H9 (cell line): ENCODE results near the gene MOAP1. TPM values are rescaled to one million over a fixed set of nuclear protein-coding genes. Genes with fewer than 3 reads are reported as not detected.

ENCODE experiments used
- DNase-seq: peaks from one replicate; pipeline ENCODE4 v3.0.0-alpha.2; 2017
- H2AFZ ChIP-seq: one replicate; pipeline ENCODE4 v1.6.1; 2013; ENCODE audit warnings: mild to moderate bottlenecking, low read length, control low read depth, moderate library complexity
- H2AK5ac ChIP-seq: 2 replicates; pipeline ENCODE4 v1.6.1; 2013; ENCODE audit warnings: low read length, control low read depth, mixed read lengths; ENCODE audit not compliant: insufficient read length
- H2BK120ac ChIP-seq: one replicate; pipeline ENCODE4 v1.6.1; 2013; ENCODE audit warnings: low read depth, mild to moderate bottlenecking, low read length, control low read depth, inconsistent platforms; ENCODE audit not compliant: poor library complexity, severe bottlenecking
- H2BK12ac ChIP-seq: 2 replicates; pipeline ENCODE4 v1.6.1; 2013; ENCODE audit warnings: low read length, control low read depth, mixed read lengths, low read depth; ENCODE audit not compliant: insufficient read length
- H2BK15ac ChIP-seq: 2 replicates; pipeline ENCODE4 v1.6.1; 2013; ENCODE audit warnings: low read depth, low read length, control low read depth
- H2BK20ac ChIP-seq: one replicate; pipeline ENCODE4 v1.6.1; 2013; ENCODE audit warnings: low read depth, mild to moderate bottlenecking, low read length, control low read depth, inconsistent platforms; ENCODE audit not compliant: poor library complexity, severe bottlenecking
- H2BK5ac ChIP-seq: 2 replicates; pipeline ENCODE4 v1.6.1; 2013; ENCODE audit warnings: low read length, control low read depth, mixed read lengths; ENCODE audit not compliant: insufficient read length
- H3K14ac ChIP-seq: 2 replicates; pipeline ENCODE4 v1.6.1; 2013; ENCODE audit warnings: low read length, control low read depth; ENCODE audit not compliant: insufficient read depth
- H3K18ac ChIP-seq: 2 replicates; pipeline ENCODE4 v1.6.1; 2013; ENCODE audit warnings: low read depth, mild to moderate bottlenecking, mixed read lengths, low read length, control low read depth; ENCODE audit not compliant: insufficient read length
- H3K23ac ChIP-seq: 2 replicates; pipeline ENCODE4 v1.6.1; 2013; ENCODE audit warnings: low read length, control low read depth, mixed read lengths, low read depth; ENCODE audit not compliant: insufficient read length
- H3K23me2 ChIP-seq: 2 replicates; pipeline ENCODE4 v1.6.1; 2013; ENCODE audit warnings: low read depth, mild to moderate bottlenecking, mixed read lengths, low read length, control low read depth; ENCODE audit not compliant: insufficient read length, poor library complexity, severe bottlenecking
- H3K27ac ChIP-seq: 2 replicates; pipeline ENCODE4 v1.5.1; 2013; ENCODE audit warnings: low read length, control low read depth, mixed read lengths, low read depth; ENCODE audit not compliant: insufficient read length
- H3K27me3 ChIP-seq: 2 replicates; pipeline ENCODE4 v1.6.1; 2013; ENCODE audit warnings: low read length, control low read depth, inconsistent platforms; ENCODE audit not compliant: insufficient read depth
- H3K4ac ChIP-seq: 2 replicates; pipeline ENCODE4 v1.6.1; 2013; ENCODE audit warnings: low read depth, mild to moderate bottlenecking, control low read depth, inconsistent platforms, low read length, moderate library complexity
- H3K4me1 ChIP-seq: 2 replicates; pipeline ENCODE4 v1.6.1; 2013; ENCODE audit warnings: low read length, control low read depth, inconsistent platforms; ENCODE audit not compliant: insufficient read depth
- H3K4me2 ChIP-seq: 2 replicates; pipeline ENCODE4 v1.6.1; 2013; ENCODE audit warnings: low read length, control low read depth, mixed read lengths; ENCODE audit not compliant: insufficient read length, insufficient read depth
- H3K56ac ChIP-seq: 2 replicates; pipeline ENCODE4 v1.6.1; 2013; ENCODE audit warnings: low read depth, mild to moderate bottlenecking, mixed read lengths, low read length, control low read depth; ENCODE audit not compliant: insufficient read length
- H3K79me1 ChIP-seq: 2 replicates; pipeline ENCODE4 v1.6.1; 2013; ENCODE audit warnings: low read depth, mild to moderate bottlenecking, moderate library complexity, low read length, control low read depth, inconsistent platforms; ENCODE audit not compliant: insufficient read depth, poor library complexity, severe bottlenecking
- H3K79me2 ChIP-seq: 2 replicates; pipeline ENCODE4 v1.6.1; 2013; ENCODE audit warnings: low read length, control low read depth, inconsistent platforms; ENCODE audit not compliant: insufficient read depth
- H3K9ac ChIP-seq: 2 replicates; pipeline ENCODE4 v1.6.1; 2013; ENCODE audit warnings: low read length, control low read depth, mixed read lengths; ENCODE audit not compliant: insufficient read length; ENCODE audit errors: extremely low read depth
- H3K9me3 ChIP-seq: one replicate; pipeline ENCODE4 v1.6.1; 2013; ENCODE audit warnings: low read depth, low read length, inconsistent platforms; ENCODE audit not compliant: control insufficient read depth
- H3T11ph ChIP-seq: one replicate; pipeline ENCODE4 v1.6.1; 2013; ENCODE audit warnings: mild to moderate bottlenecking, low read length, control low read depth, inconsistent platforms
- H4K20me1 ChIP-seq: one replicate; pipeline ENCODE4 v1.6.1; 2013; ENCODE audit not compliant: control insufficient read depth, insufficient read length, insufficient read depth
- H4K5ac ChIP-seq: 2 replicates; pipeline ENCODE4 v1.6.1; 2013; ENCODE audit warnings: low read depth, mild to moderate bottlenecking, mixed read lengths, low read length, control low read depth; ENCODE audit not compliant: insufficient read length
- H4K8ac ChIP-seq: replicated peaks from 2 replicates; pipeline ENCODE4 v1.6.1; 2013; ENCODE audit warnings: low read length, control low read depth, mixed read lengths, low read depth; ENCODE audit not compliant: insufficient read length
- H4K91ac ChIP-seq: 2 replicates; pipeline ENCODE4 v1.6.1; 2013; ENCODE audit warnings: low read depth, mild to moderate bottlenecking, moderate library complexity, mixed read lengths, low read length, control low read depth; ENCODE audit not compliant: insufficient read length
- H3K27ac Mint-ChIP-seq, 3 experiments: 2 replicates in 2 of 3; 3 replicates in 1 of 3; pipeline ENCODE4 v1.8.0; 2020 to 2021; ENCODE audit warnings: mixed read lengths in 3 of 3, mild to moderate bottlenecking in 1 of 3, moderate library complexity in 1 of 3
- H3K27me3 Mint-ChIP-seq: 2 replicates; pipeline ENCODE4 v1.8.0; 2021; ENCODE audit warnings: low read depth, mild to moderate bottlenecking, moderate library complexity, mixed read lengths
- H3K36me3 Mint-ChIP-seq, 3 experiments: 2 replicates in 2 of 3; 3 replicates in 1 of 3; pipeline ENCODE4 v1.8.0; 2020 to 2021; ENCODE audit warnings: low read depth in 3 of 3, mixed read lengths in 3 of 3; ENCODE audit not compliant: insufficient read depth in 1 of 3
- H3K4me1 Mint-ChIP-seq, 2 experiments: 2 replicates each; pipeline ENCODE4 v1.8.0; 2020; ENCODE audit warnings: mixed read lengths in 2 of 2
- H3K4me3 Mint-ChIP-seq, 2 experiments: 2 replicates in 1 of 2; 3 replicates in 1 of 2; pipeline ENCODE4 v1.8.0; 2020 to 2021; ENCODE audit warnings: mild to moderate bottlenecking in 2 of 2, mixed read lengths in 2 of 2, moderate library complexity in 1 of 2
- H3K9me3 Mint-ChIP-seq, 2 experiments: 2 replicates in 1 of 2; 3 replicates in 1 of 2; pipeline ENCODE4 v1.8.0; 2020; ENCODE audit warnings: mild to moderate bottlenecking in 2 of 2, mixed read lengths in 2 of 2, moderate library complexity in 1 of 2
- WGBS: extraction: QIAGEN DNeasy Blood & Tissue Kit; methylation state at CpG from one replicate; pipeline ENCODE4 v1.1.7; 2013; ENCODE audit warnings: missing lambda C conversion rate, low lambda C conversion rate, mixed read lengths; ENCODE audit not compliant: insufficient read length; ENCODE audit errors: extremely low coverage; 5-methylcytosine and 5-hydroxymethylcytosine counted together
- total RNA-seq: library from RNA; stranded (reverse); gene quantifications from 2 replicates; pipeline ENCODE4 v1.2.1, GENCODE V29; 2021
- TF ChIP-seq, protein P1 (sequence below): fragments of 200-600 bp; sonication (generic); conservative IDR thresholded peaks from 3 replicates; pipeline ENCODE4 v1.8.0; 2021; ENCODE audit warnings: antibody characterized with exemption, mild to moderate bottlenecking

The MOAP1 gene
- total RNA-seq, 1 experiment from 2014 or later, result 13.6 TPM

DNA sequence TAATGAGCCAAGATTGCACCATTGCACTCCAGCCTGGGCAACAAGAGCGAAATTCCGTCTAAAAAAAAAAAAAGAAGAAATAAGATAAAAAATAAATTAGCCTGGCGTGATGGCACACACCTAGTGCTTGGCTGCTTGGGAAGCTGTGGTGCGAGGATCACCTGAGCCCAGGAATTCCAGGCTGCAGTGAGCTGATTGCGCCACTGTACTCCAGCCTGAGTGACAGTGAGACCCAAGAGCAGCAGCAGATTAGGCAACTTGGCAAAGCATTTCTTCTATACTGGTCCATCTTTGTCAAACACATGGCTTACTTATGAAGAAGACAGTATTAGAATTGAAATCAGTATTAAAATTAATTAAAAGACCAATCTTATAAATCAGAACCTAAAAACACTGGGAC is 15.9 kb upstream of the MOAP1 start:
- H3K27ac Mint-ChIP-seq, result no peak overlapping the region
- Histone ChIP-seq H3K27ac (no peak overlapping the region), H2AK5ac (no peak overlapping the region), H2AFZ (no peak overlapping the region), H2BK5ac (no peak overlapping the region), H3K4ac (no peak overlapping the region), H3K79me2 (no peaks in the 10 kb centered on the region), H3K27me3 (no peaks in the 10 kb centered on the region), H4K20me1 (no peaks in the 10 kb centered on the region), H2BK20ac (no peak overlapping the region), H3K23ac (no peak overlapping the region), H2BK12ac (no peak overlapping the region), H4K91ac (no peak overlapping the region), H3K4me1 (no peaks in the 10 kb centered on the region), H2BK15ac (no peak overlapping the region), H3K23me2 (no peaks in the 10 kb centered on the region), H3K9me3 (no peaks in the 10 kb centered on the region), H3K56ac (no peak overlapping the region), H3K79me1 (no peaks in the 10 kb centered on the region), H4K5ac (no peak overlapping the region), H3K9ac (no peak overlapping the region), H2BK120ac (no peak overlapping the region), H3K14ac (no peak overlapping the region), H3K18ac (no peak overlapping the region), H3T11ph (no peak overlapping the region), H4K8ac (no peak overlapping the region), H3K4me2 (no peak overlapping the region)
- no peaks in the 10 kb centered on the region for H3K36me3 Mint-ChIP-seq
- H3K4me1 Mint-ChIP-seq, result peaks cover 0 to 2% of the 10 kb centered on the region in 2 experiments; a peak in 3 of 4 replicates
- TF ChIP-seq, protein P1, sequence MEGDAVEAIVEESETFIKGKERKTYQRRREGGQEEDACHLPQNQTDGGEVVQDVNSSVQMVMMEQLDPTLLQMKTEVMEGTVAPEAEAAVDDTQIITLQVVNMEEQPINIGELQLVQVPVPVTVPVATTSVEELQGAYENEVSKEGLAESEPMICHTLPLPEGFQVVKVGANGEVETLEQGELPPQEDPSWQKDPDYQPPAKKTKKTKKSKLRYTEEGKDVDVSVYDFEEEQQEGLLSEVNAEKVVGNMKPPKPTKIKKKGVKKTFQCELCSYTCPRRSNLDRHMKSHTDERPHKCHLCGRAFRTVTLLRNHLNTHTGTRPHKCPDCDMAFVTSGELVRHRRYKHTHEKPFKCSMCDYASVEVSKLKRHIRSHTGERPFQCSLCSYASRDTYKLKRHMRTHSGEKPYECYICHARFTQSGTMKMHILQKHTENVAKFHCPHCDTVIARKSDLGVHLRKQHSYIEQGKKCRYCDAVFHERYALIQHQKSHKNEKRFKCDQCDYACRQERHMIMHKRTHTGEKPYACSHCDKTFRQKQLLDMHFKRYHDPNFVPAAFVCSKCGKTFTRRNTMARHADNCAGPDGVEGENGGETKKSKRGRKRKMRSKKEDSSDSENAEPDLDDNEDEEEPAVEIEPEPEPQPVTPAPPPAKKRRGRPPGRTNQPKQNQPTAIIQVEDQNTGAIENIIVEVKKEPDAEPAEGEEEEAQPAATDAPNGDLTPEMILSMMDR, result no peak
- no peaks in the 10 kb centered on the region for H3K9me3 Mint-ChIP-seq
- H3K27me3 Mint-ChIP-seq, result no peaks in the 10 kb centered on the region
- no peak overlapping the region for H3K4me3 Mint-ChIP-seq
- DNase-seq, result no peak
- no CpG with 5 or more reads among the region's 5 CpGs for WGBS
